NB4 (cell line): ENCODE data around the gene NPPC.

Experiments used
- CTCF ChIP-seq: IDR thresholded peaks from one replicate; pipeline ENCODE4 v1.5.1; 2012; ENCODE audit warnings: low read depth, low read length
- MAX ChIP-seq: IDR thresholded peaks from 2 replicates; pipeline ENCODE4 v1.6.1; 2011; ENCODE audit warnings: low read depth, low read length

GRCh38 chr2:231965102-231965501 lies 38.9 kb upstream of the NPPC start:
- TF ChIP-seq CTCF (no peak), MAX (no peak)
